Fibroblast of the aortic adventitia (primary cell): ENCODE data around the gene PBRM1. TPM values are rescaled to one million over a fixed set of nuclear protein-coding genes. Genes with fewer than 3 reads are reported as not detected.

ENCODE experiments used
- DNase-seq: peaks from one replicate; pipeline ENCODE4 v3.0.0-alpha.2; 2010; ENCODE audit warnings: low read depth
- H3K4me3 ChIP-seq: 2 replicates; pipeline ENCODE4 v1.5.1; 2011; ENCODE audit warnings: low read depth, mild to moderate bottlenecking, control low read depth, low read length, moderate library complexity
- total RNA-seq: library from RNA; depleted of rRNA; stranded (reverse); fragments of >200 nt; gene quantifications from 2 replicates; pipeline ENCODE4 v1.2.3, GENCODE V29; 2012; ENCODE audit warnings: low replicate concordance
- TF ChIP-seq, protein P1 (sequence below): IDR thresholded peaks from 2 replicates; pipeline ENCODE4 v1.5.1; 2011; ENCODE audit warnings: mild to moderate bottlenecking, low read length, control low read depth, inconsistent platforms; ENCODE audit not compliant: insufficient read depth

Gene PBRM1
- total RNA-seq, 1 donor = 115 TPM

DNA sequence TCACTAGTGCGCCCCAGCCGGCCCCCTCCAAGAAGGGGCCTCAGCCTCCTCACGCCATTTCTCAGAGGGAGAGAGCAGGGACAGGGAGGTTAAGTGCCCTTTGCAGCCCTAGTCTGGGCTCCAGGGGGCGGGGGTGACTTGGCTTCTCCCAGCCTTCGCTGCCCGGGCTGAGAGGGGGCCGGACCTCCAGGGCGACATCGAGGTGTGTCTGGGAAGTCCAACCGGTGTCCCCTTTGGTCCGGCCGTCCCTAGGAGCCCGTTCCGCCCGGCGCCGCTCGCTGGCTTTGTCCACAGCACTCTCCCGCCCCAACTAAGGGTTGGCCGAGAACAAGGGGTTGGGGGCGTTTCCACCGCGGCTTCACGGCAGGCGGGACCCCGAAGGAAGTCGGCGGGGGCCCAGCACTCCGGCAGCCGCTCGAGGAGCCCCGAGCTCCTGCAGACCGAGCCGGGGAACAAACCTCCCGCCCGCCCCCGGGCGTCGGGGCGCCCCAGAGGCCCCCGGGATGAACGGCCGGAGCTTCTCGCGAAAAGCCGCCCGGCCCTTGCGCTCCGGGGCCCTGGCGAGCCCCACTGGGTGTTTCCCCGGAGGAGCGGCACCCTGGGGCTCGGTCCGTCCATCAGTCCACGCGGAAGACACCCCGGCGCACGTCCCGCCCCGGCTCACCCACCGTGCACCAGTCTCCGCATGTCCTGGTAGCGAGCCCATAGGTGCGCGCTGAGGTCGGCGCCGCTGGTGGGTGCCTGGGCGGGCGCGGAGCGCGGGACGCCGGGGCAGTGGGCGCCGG lies 152.7 kb downstream of the PBRM1 start:
- TF ChIP-seq, protein P1, sequence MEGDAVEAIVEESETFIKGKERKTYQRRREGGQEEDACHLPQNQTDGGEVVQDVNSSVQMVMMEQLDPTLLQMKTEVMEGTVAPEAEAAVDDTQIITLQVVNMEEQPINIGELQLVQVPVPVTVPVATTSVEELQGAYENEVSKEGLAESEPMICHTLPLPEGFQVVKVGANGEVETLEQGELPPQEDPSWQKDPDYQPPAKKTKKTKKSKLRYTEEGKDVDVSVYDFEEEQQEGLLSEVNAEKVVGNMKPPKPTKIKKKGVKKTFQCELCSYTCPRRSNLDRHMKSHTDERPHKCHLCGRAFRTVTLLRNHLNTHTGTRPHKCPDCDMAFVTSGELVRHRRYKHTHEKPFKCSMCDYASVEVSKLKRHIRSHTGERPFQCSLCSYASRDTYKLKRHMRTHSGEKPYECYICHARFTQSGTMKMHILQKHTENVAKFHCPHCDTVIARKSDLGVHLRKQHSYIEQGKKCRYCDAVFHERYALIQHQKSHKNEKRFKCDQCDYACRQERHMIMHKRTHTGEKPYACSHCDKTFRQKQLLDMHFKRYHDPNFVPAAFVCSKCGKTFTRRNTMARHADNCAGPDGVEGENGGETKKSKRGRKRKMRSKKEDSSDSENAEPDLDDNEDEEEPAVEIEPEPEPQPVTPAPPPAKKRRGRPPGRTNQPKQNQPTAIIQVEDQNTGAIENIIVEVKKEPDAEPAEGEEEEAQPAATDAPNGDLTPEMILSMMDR = no peak
- peak overlapping the region; percentile 74 for H3K4me3 ChIP-seq
- no peak for DNase-seq

DNA sequence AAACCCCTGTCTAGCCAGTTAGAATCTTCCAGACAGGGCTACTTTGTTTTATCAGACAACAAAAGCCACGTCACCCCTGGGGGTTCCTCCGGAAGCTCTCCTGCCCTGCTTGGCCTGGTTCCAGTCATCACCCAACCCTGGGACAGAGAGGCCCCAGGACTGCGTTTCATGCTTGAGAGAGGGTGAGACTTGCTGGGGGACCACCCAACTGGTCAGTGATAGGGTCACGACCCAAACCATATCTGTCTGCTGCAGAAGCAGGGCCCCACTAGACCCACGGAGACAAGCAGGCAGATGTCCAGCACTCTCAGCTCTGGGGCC lies 153.2 kb downstream of the PBRM1 start:
- peak; percentile 38 for DNase-seq
- TF ChIP-seq, protein P1 = no peak
- H3K4me3 ChIP-seq = peak overlapping the region; percentile 74

DNA sequence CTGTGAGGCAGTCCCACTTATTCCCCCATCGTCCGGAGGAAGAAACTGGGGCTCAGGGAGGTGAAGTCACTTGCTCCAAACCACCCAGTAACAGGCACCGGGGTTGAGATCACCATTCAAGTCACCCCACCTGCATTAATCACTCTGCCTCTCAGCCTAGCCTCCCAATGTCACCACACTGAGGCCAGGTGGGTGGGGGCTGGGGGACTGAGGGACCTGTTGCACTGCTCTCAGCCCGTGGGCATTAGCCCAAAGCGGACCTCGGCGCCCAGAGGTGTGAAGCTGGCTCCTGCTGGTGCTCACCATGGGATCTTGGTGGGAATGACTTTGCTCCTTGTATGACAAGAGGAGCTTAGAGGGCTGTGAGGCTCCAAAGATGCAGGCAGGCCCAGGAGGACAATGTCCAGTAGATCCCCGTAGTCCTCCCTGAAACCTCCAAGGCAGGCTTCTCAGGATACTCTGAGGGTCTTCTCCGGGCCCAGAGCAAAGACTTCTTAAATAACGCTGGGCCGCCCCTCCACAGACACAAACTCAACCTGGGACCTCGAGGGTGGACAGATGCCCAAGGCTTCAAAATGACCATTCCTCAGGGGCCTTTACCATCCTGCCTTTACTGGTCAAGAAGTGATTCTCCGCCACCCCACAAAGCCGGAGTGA lies 153.7 kb downstream of the PBRM1 start:
- peak overlapping the region; percentile 74 for H3K4me3 ChIP-seq
- TF ChIP-seq, protein P1 = no peak
- DNase-seq = no peak

GRCh38 chr3:52530918-52531826 lies 154.5 kb downstream of the PBRM1 start:
- TF ChIP-seq, protein P1 = no peak
- DNase-seq = no peak
- no peak overlapping the region for H3K4me3 ChIP-seq

GRCh38 chr3:52529376-52530333 lies 156.1 kb downstream of the PBRM1 start:
- no peak overlapping the region for H3K4me3 ChIP-seq
- DNase-seq = peak; percentile 22
- TF ChIP-seq, protein P1 = no peak
